Ovary (tissue), 9 donors: ENCODE measurements around the gene CPT1C. TPM values are rescaled to one million over a fixed set of nuclear protein-coding genes. Genes with fewer than 3 reads are reported as not detected.
A peak's percentile ranks its signal among the peaks of the same experiment; 100 is the strongest.

Experiments used
- DNase-seq, 5 donors: peaks; one replicate each; pipeline ENCODE4 v3.0.0-alpha.2; 2019 to 2020
- H3K27ac ChIP-seq, 2 donors: fragments of 200-600 bp; one replicate each; pipeline versions ENCODE4 v1.5.1 to v1.8.0; 2019 to 2022
- H3K27me3 ChIP-seq: fragments of 200-600 bp; one replicate; pipeline ENCODE4 v1.8.0; 2022
- H3K36me3 ChIP-seq: fragments of 200-600 bp; sonication (generic); one replicate; pipeline ENCODE4 v1.5.1; 2019
- H3K4me1 ChIP-seq: one replicate; pipeline ENCODE4 v1.8.1; 2013; ENCODE audit warnings: mild to moderate bottlenecking, moderate library complexity; ENCODE audit not compliant: insufficient read depth
- H3K4me3 ChIP-seq: fragments of 200-600 bp; sonication (generic); one replicate; pipeline ENCODE4 v1.5.1; 2017
- H3K9me3 ChIP-seq, 2 donors: fragments of 200-600 bp in 1 of 2; sonication (generic) in 1 of 2; one replicate each; pipeline versions ENCODE4 v1.5.1 to v1.8.1; 2013 to 2019; ENCODE audit warnings: mild to moderate bottlenecking in 1 of 2, moderate library complexity in 1 of 2
- EP300 ChIP-seq: sonication (generic); formaldehyde crosslinking; IDR thresholded peaks from one replicate; pipeline ENCODE4 v1.6.1; 2017; ENCODE audit warnings: antibody characterized with exemption
- POLR2A ChIP-seq: fragments of 450-650 bp; IDR thresholded peaks from one replicate; pipeline ENCODE4 v1.6.1; 2017; ENCODE audit warnings: antibody characterized with exemption, mild to moderate bottlenecking, moderate library complexity
- WGBS, 3 donors: extraction: QIAGEN DNeasy Blood & Tissue Kit in 1 of 3; methylation state at CpG; one replicate each; pipeline versions ENCODE4 v1.1.5 to v1.1.7; 2013 to 2017; 5-methylcytosine and 5-hydroxymethylcytosine counted together
- intact Hi-C, 4 donors: fragments of 100-400 bp; cut with DNase I; formaldehyde crosslinking; loops; one replicate each; pipeline versions ENCODE4 v1.11.0 to v1.15.1; 2022 to 2023
- polyA plus RNA-seq, 2 donors: library from polyadenylated mRNA; stranded (reverse); fragments of 200-250 nt in 1 of 2; fragments of 350-450 nt in 1 of 2; fragmentation: Illumina TruSeq in 1 of 2; extraction: RNeasy Lipid Tissue Mini Kit (QIAGEN cat#74804) in 1 of 2; gene quantifications; one replicate each; pipeline ENCODE4 v1.2.3, GENCODE V29; 2013 to 2014
- total RNA-seq, 7 donors: library from RNA; depleted of rRNA in 2 of 7; stranded (reverse); fragments of >200 nt in 2 of 7; fragmentation: NEBNext Ultra II Directional in 3 of 7; extraction: Animal tissue kit (Norgen Biotek cat#: 25700) in 3 of 7; gene quantifications; one replicate each; pipeline versions ENCODE4 v1.1.0 to v1.2.4, GENCODE V29; 2016 to 2023
- TF ChIP-seq, protein P1 (sequence below), 3 donors: fragments of 450-650 bp in 2 of 3; fragments of 200-600 bp in 1 of 3; IDR thresholded peaks; one replicate each; pipeline versions ENCODE4 v1.5.1 to v1.8.0; 2016 to 2022; ENCODE audit warnings: antibody characterized with exemption in 3 of 3, mild to moderate bottlenecking in 1 of 3
- donor health status: DM: no; HTN: no; CAD: no; lungs with moderate emphysema.
- donor health status: DM: no; HTN: no; CAD: no.
- donor health status: Bipolar disorder and iron deficiency.
- donor health status: DM: yes; HTN: yes; CAD: no.
- donor health status: DM: no; HTN: no; CAD: no.
- donor health status: DM: yes; HTN: yes; CAD: no.

CPT1C gene
- total and polyA plus RNA-seq, 9 donors: 4.6 to 25.8 (median 12.9) TPM

DNA sequence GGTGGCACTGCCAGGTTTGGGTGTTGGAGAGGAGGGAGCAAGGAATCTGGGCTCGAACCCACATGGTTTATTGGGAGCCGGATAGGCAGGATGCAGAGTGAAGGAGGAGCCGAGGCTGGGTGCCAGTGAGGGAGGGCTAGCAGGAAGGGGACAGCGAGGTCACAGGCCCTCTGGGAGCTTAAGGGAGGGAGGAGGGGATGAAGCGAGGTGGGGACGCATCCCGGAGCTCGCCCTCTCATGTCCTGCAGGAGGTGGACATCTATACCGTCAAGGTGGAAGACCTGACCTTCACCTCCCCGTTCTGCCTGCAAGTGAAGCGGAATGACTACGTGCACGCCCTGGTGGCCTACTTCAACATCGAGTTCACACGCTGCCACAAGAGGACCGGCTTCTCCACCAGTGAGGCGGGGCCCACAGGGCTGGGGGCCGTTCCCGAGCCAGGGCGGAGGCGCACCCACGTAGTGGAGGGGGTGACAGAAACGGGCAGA is 5.0 kb upstream of the CPT1C start:
- H3K9me3 ChIP-seq: no peaks in the 10 kb centered on the region
- peak in 1 of 5 donors; percentile 32 for DNase-seq
- intact Hi-C loops: loop anchor here in 1 of 4 donors (10.0 kb wide), 2 partner anchors 91 to 211 kb away; partner anchors contain the start of genes FLT3LG and PRR12
- no peaks in the 10 kb centered on the region for H3K27me3 ChIP-seq
- H3K27ac ChIP-seq: no peak overlapping the region
- TF ChIP-seq POLR2A (no peak), EP300 (no peak)
- TF ChIP-seq, protein P1, sequence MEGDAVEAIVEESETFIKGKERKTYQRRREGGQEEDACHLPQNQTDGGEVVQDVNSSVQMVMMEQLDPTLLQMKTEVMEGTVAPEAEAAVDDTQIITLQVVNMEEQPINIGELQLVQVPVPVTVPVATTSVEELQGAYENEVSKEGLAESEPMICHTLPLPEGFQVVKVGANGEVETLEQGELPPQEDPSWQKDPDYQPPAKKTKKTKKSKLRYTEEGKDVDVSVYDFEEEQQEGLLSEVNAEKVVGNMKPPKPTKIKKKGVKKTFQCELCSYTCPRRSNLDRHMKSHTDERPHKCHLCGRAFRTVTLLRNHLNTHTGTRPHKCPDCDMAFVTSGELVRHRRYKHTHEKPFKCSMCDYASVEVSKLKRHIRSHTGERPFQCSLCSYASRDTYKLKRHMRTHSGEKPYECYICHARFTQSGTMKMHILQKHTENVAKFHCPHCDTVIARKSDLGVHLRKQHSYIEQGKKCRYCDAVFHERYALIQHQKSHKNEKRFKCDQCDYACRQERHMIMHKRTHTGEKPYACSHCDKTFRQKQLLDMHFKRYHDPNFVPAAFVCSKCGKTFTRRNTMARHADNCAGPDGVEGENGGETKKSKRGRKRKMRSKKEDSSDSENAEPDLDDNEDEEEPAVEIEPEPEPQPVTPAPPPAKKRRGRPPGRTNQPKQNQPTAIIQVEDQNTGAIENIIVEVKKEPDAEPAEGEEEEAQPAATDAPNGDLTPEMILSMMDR (IDR thresholded peaks at IDR 0.05): no peak
- WGBS, 3 donors: 60 to 68% (median 61%) methylated on average over 23 of the region's 23 CpGs
- H3K4me3 ChIP-seq: no peak overlapping the region
- H3K36me3 ChIP-seq: no peaks in the 10 kb centered on the region
- H3K4me1 ChIP-seq: no peaks in the 10 kb centered on the region

- H3K9me3 ChIP-seq: no peaks in the 10 kb centered on the region
- intact Hi-C loops: loop anchor here in 1 of 4 donors (10.0 kb wide), 2 partner anchors 92 to 212 kb away; partner anchors contain the start of genes FLT3LG and PRR12
- H3K36me3 ChIP-seq: no peaks in the 10 kb centered on the region
- H3K4me3 ChIP-seq: no peak overlapping the region
- WGBS, 3 donors: 79 to 87% (median 83%) methylated on average over 25 to 27 of the region's 27 CpGs
- no peak overlapping the region for H3K27ac ChIP-seq
- no peaks in the 10 kb centered on the region for H3K27me3 ChIP-seq
- DNase-seq: peak in 1 of 5 donors; percentile 27
- no peaks in the 10 kb centered on the region for H3K4me1 ChIP-seq
- TF ChIP-seq EP300 (no peak), POLR2A (no peak)
- TF ChIP-seq, protein P1 (IDR thresholded peaks at IDR 0.05): no peak
These were observed 4.3 kb upstream of the CPT1C start for GRCh38 chr19:49686503-49687088.

GRCh38 chr19:49687150-49687549 is 3.8 kb upstream of the CPT1C start:
- no peak for TF ChIP-seq EP300
- no peak for TF ChIP-seq POLR2A
- TF ChIP-seq, protein P1 (IDR thresholded peaks at IDR 0.05): no peak
- intact Hi-C loops: loop anchor here in 1 of 4 donors (10.0 kb wide), 2 partner anchors 92 to 212 kb away; partner anchors contain the start of genes FLT3LG and PRR12
- Histone ChIP-seq H3K4me1 (no peaks in the 10 kb centered on the region), H3K9me3 (no peaks in the 10 kb centered on the region), H3K36me3 (no peaks in the 10 kb centered on the region), H3K4me3 (no peak overlapping the region), H3K27me3 (no peaks in the 10 kb centered on the region), H3K27ac (no peak overlapping the region)
- peak in 1 of 5 donors; percentile 29 for DNase-seq
- 65 to 70% (median 68%) methylated on average over 12 of the region's 12 CpGs for WGBS, 3 donors

DNA sequence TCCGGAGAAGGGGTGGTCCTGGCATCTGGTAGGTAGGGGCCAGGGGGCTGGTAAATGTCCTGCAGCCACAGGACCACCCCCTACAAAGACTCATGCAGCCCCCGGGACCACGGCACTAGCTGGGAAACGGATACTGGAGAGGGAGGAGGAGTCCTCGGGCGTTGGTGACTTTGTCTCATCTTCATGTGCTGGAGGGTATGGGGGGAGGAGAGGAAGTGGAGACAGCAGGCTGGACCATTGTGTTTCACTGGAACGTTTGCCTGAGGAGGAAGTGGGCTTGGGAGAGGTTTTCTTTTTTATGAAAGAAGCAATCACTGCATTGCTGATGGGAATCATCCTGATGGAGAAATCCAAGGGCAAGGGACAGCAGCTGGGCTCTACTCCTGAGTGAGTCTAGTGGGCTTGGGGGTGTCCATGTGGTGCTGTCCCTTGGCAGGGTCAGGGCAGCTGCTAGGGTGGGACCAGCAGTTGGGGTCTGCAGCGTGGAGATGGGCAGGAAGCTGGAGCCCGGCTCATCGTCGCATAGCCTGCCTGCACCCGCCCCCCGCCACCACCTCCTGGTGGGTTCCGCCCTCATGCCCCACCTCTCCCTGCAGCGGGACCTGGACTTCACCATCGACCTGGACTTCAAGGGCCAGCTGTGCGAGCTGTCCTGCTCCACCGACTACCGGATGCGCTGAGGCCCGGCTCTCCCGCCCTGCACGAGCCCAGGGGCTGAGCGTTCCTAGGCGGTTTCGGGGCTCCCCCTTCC is 3.2 kb upstream of the CPT1C start:
- no peak overlapping the region for H3K27ac ChIP-seq
- DNase-seq: peak in 1 of 5 donors; percentile 24
- no peaks in the 10 kb centered on the region for H3K9me3 ChIP-seq
- H3K4me3 ChIP-seq: no peak overlapping the region
- H3K36me3 ChIP-seq: no peaks in the 10 kb centered on the region
- TF ChIP-seq, protein P1 (IDR thresholded peaks at IDR 0.05): no peak
- TF ChIP-seq POLR2A (no peak), EP300 (no peak)
- intact Hi-C loops: loop anchor here in 1 of 4 donors (10.0 kb wide), 2 partner anchors 93 to 213 kb away; partner anchors contain the start of genes FLT3LG and PRR12
- H3K27me3 ChIP-seq: no peaks in the 10 kb centered on the region
- H3K4me1 ChIP-seq: no peaks in the 10 kb centered on the region
- WGBS, 3 donors: 69 to 74% (median 69%) methylated on average over 23 to 26 of the region's 26 CpGs
